Mesodermal cell (in vitro differentiated cells): ENCODE data around the gene NEK6.

Experiments used
- H3K27ac ChIP-seq: 2 replicates; pipeline ENCODE4 v1.7.0; 2013; ENCODE audit warnings: mild to moderate bottlenecking, low read depth, low read length, moderate library complexity; ENCODE audit not compliant: severe bottlenecking
- H3K36me3 ChIP-seq: 2 replicates; pipeline ENCODE4 v1.7.1; 2013; ENCODE audit warnings: mild to moderate bottlenecking, low read length, moderate library complexity; ENCODE audit not compliant: control insufficient read depth, insufficient read depth
- H3K4me1 ChIP-seq: one replicate; pipeline ENCODE4 v1.7.1; 2013; ENCODE audit warnings: mild to moderate bottlenecking, low read length; ENCODE audit not compliant: insufficient read depth, control insufficient read depth, poor library complexity, severe bottlenecking
- H3K4me3 ChIP-seq: 2 replicates; pipeline ENCODE4 v1.7.0; 2013; ENCODE audit warnings: low read length, control low read depth, mild to moderate bottlenecking; ENCODE audit not compliant: insufficient read depth, poor library complexity, severe bottlenecking; ENCODE audit errors: extremely low read depth
- H3K9me3 ChIP-seq: 2 replicates; pipeline ENCODE4 v1.7.1; 2013; ENCODE audit warnings: mild to moderate bottlenecking, low read length, moderate library complexity; ENCODE audit not compliant: control insufficient read depth
- WGBS, 2 experiments: methylation state at CpG; one replicate each; pipeline ENCODE4 v1.1.5; 2013; ENCODE audit warnings: missing lambda C conversion rate in 2 of 2; ENCODE audit not compliant: insufficient coverage in 2 of 2; 5-methylcytosine and 5-hydroxymethylcytosine counted together

Gene NEK6

GRCh38 chr9:124356745-124357390, 99.1 kb downstream of the NEK6 start:
- Histone ChIP-seq H3K36me3 (peaks cover 76% of the 10 kb centered on the region), H3K4me1 (no peaks in the 10 kb centered on the region), H3K4me3 (no peak overlapping the region), H3K9me3 (no peaks in the 10 kb centered on the region), H3K27ac (no peak overlapping the region)
- WGBS, 2 experiments = 94 to 96% methylated on average over 16 to 17 of the region's 19 CpGs

GRCh38 chr9:124357721-124358361, 100.1 kb downstream of the NEK6 start:
- no peak overlapping the region for H3K4me3 ChIP-seq
- no peaks in the 10 kb centered on the region for H3K9me3 ChIP-seq
- H3K27ac ChIP-seq = no peak overlapping the region
- no peaks in the 10 kb centered on the region for H3K4me1 ChIP-seq
- WGBS, 2 experiments = 91 to 96% methylated on average over 12 of the region's 13 CpGs
- H3K36me3 ChIP-seq = peaks cover 67% of the 10 kb centered on the region

- 96 to 99% methylated on average over 11 of the region's 13 CpGs for WGBS, 2 experiments
- no peak overlapping the region for H3K27ac ChIP-seq
- H3K4me3 ChIP-seq = no peak overlapping the region
- H3K9me3 ChIP-seq = no peaks in the 10 kb centered on the region
- H3K36me3 ChIP-seq = peaks cover 59% of the 10 kb centered on the region
- no peaks in the 10 kb centered on the region for H3K4me1 ChIP-seq
Measured at GRCh38 chr9:124358631-124359030, 100.9 kb downstream of the NEK6 start.

- no peak overlapping the region for H3K27ac ChIP-seq
- H3K36me3 ChIP-seq = peaks cover 51% of the 10 kb centered on the region
- WGBS, 2 experiments = 100% methylated on average over 3 to 4 of the region's 6 CpGs
- no peaks in the 10 kb centered on the region for H3K9me3 ChIP-seq
- no peak overlapping the region for H3K4me3 ChIP-seq
- H3K4me1 ChIP-seq = no peaks in the 10 kb centered on the region
Measured at GRCh38 chr9:124359426-124359825, 101.7 kb downstream of the NEK6 start.

DNA sequence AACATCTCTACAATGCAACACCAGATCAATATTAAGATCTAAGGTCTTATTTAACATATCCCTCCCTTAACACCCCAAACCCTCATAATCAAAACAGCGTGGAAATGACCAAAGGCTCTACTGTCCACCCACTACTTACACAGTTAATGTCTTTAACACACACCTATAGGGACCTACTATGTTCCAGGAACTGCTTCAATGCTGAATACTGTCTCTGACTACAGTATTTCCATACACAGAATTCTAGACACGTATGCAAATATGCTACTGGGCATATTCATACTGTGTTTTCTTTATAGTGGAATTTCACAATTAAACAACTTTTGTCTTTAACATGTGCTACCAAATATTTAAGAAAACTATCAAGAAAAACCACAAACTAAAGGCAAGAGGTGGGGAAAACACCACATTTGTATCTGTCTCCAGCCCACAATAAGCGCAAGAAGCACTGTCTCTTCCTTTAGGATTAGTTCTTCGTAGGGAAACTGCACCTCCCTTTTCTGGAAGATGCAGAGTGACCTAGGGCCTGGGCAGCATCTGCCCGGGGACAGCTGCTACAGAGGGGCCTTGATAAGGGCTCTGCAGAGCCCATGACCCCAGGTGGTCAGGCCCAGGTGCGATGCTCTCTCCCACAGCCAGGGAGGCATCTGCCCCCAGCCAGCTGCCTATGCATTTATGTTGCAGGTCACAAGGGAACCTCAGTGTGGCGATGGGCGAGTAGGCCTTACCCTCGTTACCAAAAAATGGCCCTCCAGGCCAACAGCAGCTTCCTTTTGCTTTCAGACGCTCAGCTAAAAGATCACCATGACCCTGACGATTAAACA, 102.3 kb downstream of the NEK6 start:
- Histone ChIP-seq H3K4me3 (no peak overlapping the region), H3K36me3 (peaks cover 46% of the 10 kb centered on the region), H3K4me1 (no peaks in the 10 kb centered on the region), H3K27ac (no peak overlapping the region), H3K9me3 (no peaks in the 10 kb centered on the region)
- 91 to 97% methylated on average over 10 of the region's 11 CpGs for WGBS, 2 experiments

GRCh38 chr9:124361128-124361527, 103.4 kb downstream of the NEK6 start:
- Histone ChIP-seq H3K27ac (no peak overlapping the region), H3K4me3 (no peak overlapping the region), H3K9me3 (no peaks in the 10 kb centered on the region), H3K4me1 (no peaks in the 10 kb centered on the region), H3K36me3 (peaks cover 35% of the 10 kb centered on the region)
- WGBS, 2 experiments = 97% methylated on average over 7 of the region's 8 CpGs

- Histone ChIP-seq H3K4me3 (no peak overlapping the region), H3K36me3 (peaks cover 25% of the 10 kb centered on the region), H3K9me3 (no peaks in the 10 kb centered on the region), H3K4me1 (peaks cover 6% of the 10 kb centered on the region), H3K27ac (no peak overlapping the region)
- 94 to 97% methylated on average over 18 to 20 of the region's 21 CpGs for WGBS, 2 experiments
Measured at GRCh38 chr9:124363326-124364096, 105.8 kb downstream of the NEK6 start.

DNA sequence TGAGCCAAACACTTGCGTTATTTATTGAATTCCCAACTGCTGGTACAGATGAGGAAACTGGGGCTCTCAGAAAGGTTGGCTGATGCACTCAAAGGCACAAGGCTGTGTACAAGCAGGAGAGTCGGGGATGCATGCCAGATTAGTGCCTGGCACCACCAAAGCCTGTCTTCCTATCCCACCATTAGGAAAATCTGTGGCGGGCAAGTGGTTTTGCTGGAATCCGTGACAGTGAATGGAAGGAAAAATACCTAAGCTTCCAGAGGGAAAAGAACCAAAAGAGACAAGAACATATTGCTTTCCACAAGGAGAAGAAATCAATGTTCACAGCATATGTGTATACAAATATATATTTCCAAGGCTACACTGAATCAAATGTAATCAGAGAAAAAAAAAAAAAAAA, 106.4 kb downstream of the NEK6 start:
- H3K27ac ChIP-seq = no peak overlapping the region
- 90 to 100% methylated on average over 2 to 3 of the region's 4 CpGs for WGBS, 2 experiments

GRCh38 chr9:124365036-124365435, 107.3 kb downstream of the NEK6 start:
- H3K4me3 ChIP-seq = no peak overlapping the region
- no peaks in the 10 kb centered on the region for H3K9me3 ChIP-seq
- H3K36me3 ChIP-seq = peaks cover 25% of the 10 kb centered on the region
- no peak overlapping the region for H3K27ac ChIP-seq
- H3K4me1 ChIP-seq = peaks cover 6% of the 10 kb centered on the region
- 92 to 94% methylated on average over 8 of the region's 8 CpGs for WGBS, 2 experiments

More for the DNA sequence above, 106.4 kb downstream of the NEK6 start:
- H3K9me3 ChIP-seq = no peaks in the 10 kb centered on the region
- peaks cover 25% of the 10 kb centered on the region for H3K36me3 ChIP-seq
- no peak overlapping the region for H3K4me3 ChIP-seq
- H3K4me1 ChIP-seq = peaks cover 6% of the 10 kb centered on the region

- Histone ChIP-seq H3K4me1 (peaks cover 6% of the 10 kb centered on the region), H3K9me3 (no peaks in the 10 kb centered on the region), H3K4me3 (no peak overlapping the region), H3K36me3 (peaks cover 13% of the 10 kb centered on the region), H3K27ac (no peak overlapping the region)
- 97% methylated on average over 5 to 8 of the region's 10 CpGs for WGBS, 2 experiments
Measured at GRCh38 chr9:124366476-124367220, 108.9 kb downstream of the NEK6 start.
